ENCODE results near the gene CTNNA2. TPM values are rescaled to one million over a fixed set of nuclear protein-coding genes. Genes with fewer than 3 reads are reported as not detected.

Gene CTNNA2
- total RNA-seq, 1 experiment from 2014 or later, result 7.2 TPM

GRCh38 chr2:79665091-79665490, 152.2 kb downstream of the CTNNA2 start:
- in situ Hi-C loops (cut with HindIII; ENCODE audit: low pct_unique_long_range_greater_than_20kb, low sequenced_read_pairs), result no loop called here

GRCh38 chr2:79666430-79666829, 153.6 kb downstream of the CTNNA2 start:
- in situ Hi-C loops (cut with HindIII; ENCODE audit: low pct_unique_long_range_greater_than_20kb, low sequenced_read_pairs), result no loop called here
- DNase-seq (ENCODE audit: low read depth, low spot score), result no peak

More at GRCh38 chr2:79665091-79665490, 152.2 kb downstream of the CTNNA2 start:
- DNase-seq (ENCODE audit: low read depth, low spot score), result no peak

GRCh38 chr2:79669714-79670113, 156.9 kb downstream of the CTNNA2 start:
- no peak for DNase-seq (ENCODE audit: low read depth, low spot score)
- in situ Hi-C loops (cut with HindIII; ENCODE audit: low pct_unique_long_range_greater_than_20kb, low sequenced_read_pairs), result no loop called here

- in situ Hi-C loops (cut with HindIII; ENCODE audit: low pct_unique_long_range_greater_than_20kb, low sequenced_read_pairs), result no loop called here
- DNase-seq (ENCODE audit: low read depth, low spot score), result peak; percentile 68
These were observed 157.3 kb downstream of the CTNNA2 start for GRCh38 chr2:79670198-79670597.

GRCh38 chr2:79686884-79687283, 174.0 kb downstream of the CTNNA2 start:
- in situ Hi-C loops (cut with HindIII; ENCODE audit: low pct_unique_long_range_greater_than_20kb, low sequenced_read_pairs), result no loop called here
- no peak for DNase-seq (ENCODE audit: low read depth, low spot score)

- in situ Hi-C loops (cut with HindIII; ENCODE audit: low pct_unique_long_range_greater_than_20kb, low sequenced_read_pairs), result no loop called here
- DNase-seq (ENCODE audit: low read depth, low spot score), result no peak
These were observed 182.4 kb downstream of the CTNNA2 start for GRCh38 chr2:79695248-79695647.

GRCh38 chr2:79697200-79697599, 184.3 kb downstream of the CTNNA2 start:
- DNase-seq (ENCODE audit: low read depth, low spot score), result no peak
- in situ Hi-C loops (cut with HindIII; ENCODE audit: low pct_unique_long_range_greater_than_20kb, low sequenced_read_pairs), result no loop called here

GRCh38 chr2:79700651-79701050, 187.8 kb downstream of the CTNNA2 start:
- in situ Hi-C loops (cut with HindIII; ENCODE audit: low pct_unique_long_range_greater_than_20kb, low sequenced_read_pairs), result no loop called here
- no peak for DNase-seq (ENCODE audit: low read depth, low spot score)

- in situ Hi-C loops (cut with HindIII; ENCODE audit: low pct_unique_long_range_greater_than_20kb, low sequenced_read_pairs), result no loop called here
- DNase-seq (ENCODE audit: low read depth, low spot score), result no peak
These were observed 190.1 kb downstream of the CTNNA2 start for GRCh38 chr2:79702905-79703304.

- in situ Hi-C loops (cut with HindIII; ENCODE audit: low pct_unique_long_range_greater_than_20kb, low sequenced_read_pairs), result no loop called here
These were observed 198.2 kb downstream of the CTNNA2 start for GRCh38 chr2:79711098-79711497.

GRCh38 chr2:79713131-79713785, 200.4 kb downstream of the CTNNA2 start:
- DNase-seq (ENCODE audit: low read depth, low spot score), result no peak
- in situ Hi-C loops (cut with HindIII; ENCODE audit: low pct_unique_long_range_greater_than_20kb, low sequenced_read_pairs), result no loop called here

More at GRCh38 chr2:79711098-79711497, 198.2 kb downstream of the CTNNA2 start:
- DNase-seq (ENCODE audit: low read depth, low spot score), result no peak

- in situ Hi-C loops (cut with HindIII; ENCODE audit: low pct_unique_long_range_greater_than_20kb, low sequenced_read_pairs), result no loop called here
- no peak for DNase-seq (ENCODE audit: low read depth, low spot score)
These were observed 201.4 kb downstream of the CTNNA2 start for GRCh38 chr2:79714283-79714682.

GRCh38 chr2:79715338-79715737, 202.5 kb downstream of the CTNNA2 start:
- DNase-seq (ENCODE audit: low read depth, low spot score), result no peak
- in situ Hi-C loops (cut with HindIII; ENCODE audit: low pct_unique_long_range_greater_than_20kb, low sequenced_read_pairs), result no loop called here

GRCh38 chr2:79716266-79716665, 203.4 kb downstream of the CTNNA2 start:
- in situ Hi-C loops (cut with HindIII; ENCODE audit: low pct_unique_long_range_greater_than_20kb, low sequenced_read_pairs), result no loop called here
- DNase-seq (ENCODE audit: low read depth, low spot score), result no peak

GRCh38 chr2:79717364-79718007, 204.6 kb downstream of the CTNNA2 start:
- in situ Hi-C loops (cut with HindIII; ENCODE audit: low pct_unique_long_range_greater_than_20kb, low sequenced_read_pairs), result no loop called here
- DNase-seq (ENCODE audit: low read depth, low spot score), result no peak

- no peak for DNase-seq (ENCODE audit: low read depth, low spot score)
- in situ Hi-C loops (cut with HindIII; ENCODE audit: low pct_unique_long_range_greater_than_20kb, low sequenced_read_pairs), result no loop called here
These were observed 208.2 kb downstream of the CTNNA2 start for GRCh38 chr2:79721061-79721460.

GRCh38 chr2:79721966-79722365, 209.1 kb downstream of the CTNNA2 start:
- no peak for DNase-seq (ENCODE audit: low read depth, low spot score)
- in situ Hi-C loops (cut with HindIII; ENCODE audit: low pct_unique_long_range_greater_than_20kb, low sequenced_read_pairs), result no loop called here

- DNase-seq (ENCODE audit: low read depth, low spot score), result no peak
- in situ Hi-C loops (cut with HindIII; ENCODE audit: low pct_unique_long_range_greater_than_20kb, low sequenced_read_pairs), result no loop called here
These were observed 211.0 kb downstream of the CTNNA2 start for GRCh38 chr2:79723830-79724229.

- in situ Hi-C loops (cut with HindIII; ENCODE audit: low pct_unique_long_range_greater_than_20kb, low sequenced_read_pairs), result no loop called here
- no peak for DNase-seq (ENCODE audit: low read depth, low spot score)
These were observed 216.7 kb downstream of the CTNNA2 start for GRCh38 chr2:79729532-79729931.
